Left lung (tissue), 10 donors: ENCODE measurements around the gene GJC2. TPM values are rescaled to one million over a fixed set of nuclear protein-coding genes. Genes with fewer than 3 reads are reported as not detected.

Source experiments
- ATAC-seq: fragments of 200-7000 bp; cut with Tn5 transposase; one replicate; pipeline ENCODE4 v1.9.1; 2020; ENCODE audit warnings: moderate library complexity
- DNase-seq, 4 donors: peaks; one replicate each; pipeline ENCODE4 v3.0.0-alpha.2; 2013 to 2020
- H3K27ac ChIP-seq, 2 donors: fragments of 200-600 bp; sonication (generic) in 1 of 2; one replicate each; pipeline versions ENCODE4 v1.5.0 to v1.8.0; 2020 to 2021
- H3K27me3 ChIP-seq, 2 donors: fragments of 200-600 bp; sonication (generic) in 1 of 2; one replicate each; pipeline versions ENCODE4 v1.5.0 to v1.8.0; 2020 to 2021
- H3K36me3 ChIP-seq, 2 donors: fragments of 200-600 bp; sonication (generic) in 1 of 2; one replicate each; pipeline versions ENCODE4 v1.5.0 to v1.8.0; 2020 to 2021
- H3K4me1 ChIP-seq, 2 donors: fragments of 200-600 bp; one replicate each; pipeline ENCODE4 v1.8.0; 2021
- H3K4me3 ChIP-seq, 2 donors: fragments of 200-600 bp; sonication (generic) in 1 of 2; one replicate each; pipeline versions ENCODE4 v1.5.0 to v1.8.0; 2020 to 2021; ENCODE audit warnings: mild to moderate bottlenecking in 1 of 2
- H3K9me3 ChIP-seq, 2 donors: fragments of 200-600 bp; sonication (generic) in 1 of 2; one replicate each; pipeline versions ENCODE4 v1.5.0 to v1.8.0; 2020 to 2021
- intact Hi-C, 2 donors: fragments of 100-400 bp; cut with DNase I; formaldehyde crosslinking; loops; one replicate each; pipeline versions ENCODE4 v1.11.2 to v1.14.2; 2022
- polyA plus RNA-seq, 6 donors: library from polyadenylated mRNA; unstranded; fragments of 120-200 nt; gene quantifications; one replicate each; pipeline ENCODE4 v1.2.1, GENCODE V29; 2013; ENCODE audit not compliant: insufficient read length in 6 of 6
- total RNA-seq, 2 donors: library from RNA; stranded (reverse); fragmentation: NEBNext Ultra II Directional; extraction: Animal tissue kit (Norgen Biotek cat#: 25700); gene quantifications; one replicate each; pipeline ENCODE4 v1.2.1, GENCODE V29; 2021
- TF ChIP-seq, protein P1 (sequence below), 2 donors: fragments of 200-600 bp; sonication (generic) in 1 of 2; IDR thresholded peaks; one replicate each; pipeline versions ENCODE4 v1.5.0 to v1.8.0; 2021; ENCODE audit warnings: antibody characterized with exemption in 2 of 2
- donor health status: DM: no; HTN: yes; CAD: no.
- donor health status: DM: no; HTN: no; CAD: no.

GJC2 gene
- total and polyA plus RNA-seq, 8 donors = 2.3 to 4.9 (median 3.1) TPM

- Histone ChIP-seq H3K4me1 (peaks cover 0 to 32% of the 10 kb centered on the region in 2 donors), H3K36me3 (peaks cover 0 to 6% of the 10 kb centered on the region in 2 donors), H3K9me3 (peaks cover 0 to 2% of the 10 kb centered on the region in 2 donors), H3K4me3 (peak overlapping the region in 1 of 2 donors; percentile 22), H3K27me3 (no peaks in the 10 kb centered on the region), H3K27ac (peak overlapping the region in 1 of 2 donors; percentile 48)
- ATAC-seq (no peak), DNase-seq (peak in 2 of 4 donors; percentile 35 to 83)
- TF ChIP-seq, protein P1, sequence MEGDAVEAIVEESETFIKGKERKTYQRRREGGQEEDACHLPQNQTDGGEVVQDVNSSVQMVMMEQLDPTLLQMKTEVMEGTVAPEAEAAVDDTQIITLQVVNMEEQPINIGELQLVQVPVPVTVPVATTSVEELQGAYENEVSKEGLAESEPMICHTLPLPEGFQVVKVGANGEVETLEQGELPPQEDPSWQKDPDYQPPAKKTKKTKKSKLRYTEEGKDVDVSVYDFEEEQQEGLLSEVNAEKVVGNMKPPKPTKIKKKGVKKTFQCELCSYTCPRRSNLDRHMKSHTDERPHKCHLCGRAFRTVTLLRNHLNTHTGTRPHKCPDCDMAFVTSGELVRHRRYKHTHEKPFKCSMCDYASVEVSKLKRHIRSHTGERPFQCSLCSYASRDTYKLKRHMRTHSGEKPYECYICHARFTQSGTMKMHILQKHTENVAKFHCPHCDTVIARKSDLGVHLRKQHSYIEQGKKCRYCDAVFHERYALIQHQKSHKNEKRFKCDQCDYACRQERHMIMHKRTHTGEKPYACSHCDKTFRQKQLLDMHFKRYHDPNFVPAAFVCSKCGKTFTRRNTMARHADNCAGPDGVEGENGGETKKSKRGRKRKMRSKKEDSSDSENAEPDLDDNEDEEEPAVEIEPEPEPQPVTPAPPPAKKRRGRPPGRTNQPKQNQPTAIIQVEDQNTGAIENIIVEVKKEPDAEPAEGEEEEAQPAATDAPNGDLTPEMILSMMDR (IDR thresholded peaks at IDR 0.05) = no peak
- intact Hi-C loops = no loop called here
Measured at GRCh38 chr1:228174482-228175315, 25.0 kb downstream of the GJC2 start.

- Histone ChIP-seq H3K9me3 (peaks cover 0 to 2% of the 10 kb centered on the region in 2 donors), H3K27me3 (no peaks in the 10 kb centered on the region), H3K4me3 (peak overlapping the region in 1 of 2 donors; percentile 22), H3K4me1 (peaks cover 0 to 32% of the 10 kb centered on the region in 2 donors), H3K36me3 (peaks cover 0 to 6% of the 10 kb centered on the region in 2 donors), H3K27ac (peak overlapping the region; percentile 39 to 48)
- TF ChIP-seq, protein P1 (IDR thresholded peaks at IDR 0.05) = no peak
- DNase-seq (peak in 2 of 4 donors; percentile 31 to 73), ATAC-seq (no peak)
- intact Hi-C loops = no loop called here
Measured at GRCh38 chr1:228175316-228176023, 25.7 kb downstream of the GJC2 start.

- H3K4me1 ChIP-seq = peaks cover 0 to 32% of the 10 kb centered on the region in 2 donors
- intact Hi-C loops = no loop called here
- ATAC-seq (no peak), DNase-seq (no peak)
- H3K27ac ChIP-seq = peak overlapping the region; percentile 39 to 48
- peaks cover 0 to 6% of the 10 kb centered on the region in 2 donors for H3K36me3 ChIP-seq
- TF ChIP-seq, protein P1 (IDR thresholded peaks at IDR 0.05) = no peak
- peak overlapping the region in 1 of 2 donors; percentile 22 for H3K4me3 ChIP-seq
- no peaks in the 10 kb centered on the region for H3K27me3 ChIP-seq
- H3K9me3 ChIP-seq = peaks cover 0 to 2% of the 10 kb centered on the region in 2 donors
Measured at GRCh38 chr1:228176024-228176395, 26.3 kb downstream of the GJC2 start.

DNA sequence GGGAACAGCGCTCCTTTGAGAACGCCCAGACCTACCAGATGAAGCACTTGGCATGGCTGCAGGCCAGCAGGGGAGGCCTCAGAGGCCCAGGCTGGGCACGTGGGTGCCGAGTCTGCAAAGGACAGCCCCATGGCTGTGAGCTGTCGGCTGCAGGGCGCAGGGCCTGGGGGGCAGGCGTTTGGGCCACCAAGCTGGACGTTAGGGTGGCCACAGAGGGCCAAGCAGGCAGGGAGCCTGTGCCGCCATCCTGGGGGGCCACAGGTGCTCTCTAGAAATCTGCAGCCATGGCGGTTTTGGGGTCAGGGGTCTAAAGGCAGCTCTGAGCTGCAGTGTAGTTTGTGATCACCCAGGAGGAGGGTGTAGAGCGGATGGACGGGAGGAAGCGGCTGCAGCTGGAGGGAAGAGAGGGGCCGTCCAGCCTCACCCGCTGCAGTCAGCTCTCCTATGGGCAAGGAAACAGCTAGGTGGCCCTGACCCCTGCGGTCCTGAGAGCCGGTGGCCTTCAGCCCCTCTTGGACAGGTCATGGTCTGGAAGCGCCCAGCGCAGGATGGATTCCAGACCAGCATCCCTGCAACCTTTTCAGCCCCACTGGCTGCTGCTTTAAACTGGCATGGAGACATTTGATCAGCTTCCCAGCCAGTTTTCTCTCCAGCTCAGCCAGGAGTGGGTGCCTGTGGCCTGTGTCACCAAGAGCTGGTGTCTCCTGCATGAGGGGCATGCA is 26.9 kb downstream of the GJC2 start:
- DNase-seq = peak in 1 of 4 donors; percentile 22
- TF ChIP-seq, protein P1 (IDR thresholded peaks at IDR 0.05) = no peak
- H3K9me3 ChIP-seq = peaks cover 0 to 2% of the 10 kb centered on the region in 2 donors
- intact Hi-C loops = no loop called here
- H3K4me1 ChIP-seq = peaks cover 0 to 32% of the 10 kb centered on the region in 2 donors
- no peak overlapping the region for H3K4me3 ChIP-seq
- H3K36me3 ChIP-seq = peaks cover 0 to 6% of the 10 kb centered on the region in 2 donors
- no peaks in the 10 kb centered on the region for H3K27me3 ChIP-seq
- no peak for ATAC-seq
- peak overlapping the region; percentile 13 to 48 for H3K27ac ChIP-seq
